Activated CD4-positive, alpha-beta T cell treated with anti-CD3 and anti-CD28 coated beads, Interleukin-2, amount 50 U/mL, for 16 hours (primary cell): ENCODE measurements around the gene FAM168B.

Source experiments
- DNase-seq: peaks from one replicate; pipeline ENCODE4 v3.0.0-alpha.2; 2020

FAM168B gene

GRCh38 chr2:131038258-131039100 is 54.8 kb downstream of the FAM168B start:
- no peak for DNase-seq

GRCh38 chr2:131037398-131038257 is 55.6 kb downstream of the FAM168B start:
- DNase-seq, result no peak

- no peak for DNase-seq
Measured at GRCh38 chr2:131036696-131037397, 56.4 kb downstream of the FAM168B start.

GRCh38 chr2:131036269-131036668 is 57.0 kb downstream of the FAM168B start:
- no peak for DNase-seq

- DNase-seq, result no peak
Measured at GRCh38 chr2:131035826-131036231, 57.4 kb downstream of the FAM168B start.

- no peak for DNase-seq
Measured at GRCh38 chr2:131035112-131035825, 58.0 kb downstream of the FAM168B start.

- no peak for DNase-seq
Measured at GRCh38 chr2:131034122-131035051, 58.9 kb downstream of the FAM168B start.

GRCh38 chr2:131033786-131034121 is 59.5 kb downstream of the FAM168B start:
- DNase-seq, result no peak

GRCh38 chr2:131032393-131032836 is 60.8 kb downstream of the FAM168B start:
- DNase-seq, result no peak

- no peak for DNase-seq
Measured at GRCh38 chr2:131031875-131032274, 61.4 kb downstream of the FAM168B start.

GRCh38 chr2:131031431-131031841 is 61.8 kb downstream of the FAM168B start:
- DNase-seq, result no peak

- DNase-seq, result no peak
Measured at GRCh38 chr2:131030478-131030971, 62.7 kb downstream of the FAM168B start.

- DNase-seq, result no peak
Measured at GRCh38 chr2:131029812-131030211, 63.4 kb downstream of the FAM168B start.

- no peak for DNase-seq
Measured at GRCh38 chr2:131027566-131028528, 65.4 kb downstream of the FAM168B start.

- DNase-seq, result no peak
Measured at GRCh38 chr2:131026919-131027318, 66.3 kb downstream of the FAM168B start.

- DNase-seq, result no peak
Measured at GRCh38 chr2:131023758-131024157, 69.5 kb downstream of the FAM168B start.

- no peak for DNase-seq
Measured at GRCh38 chr2:131022731-131023130, 70.5 kb downstream of the FAM168B start.

GRCh38 chr2:131016826-131017741 is 76.2 kb downstream of the FAM168B start:
- no peak for DNase-seq

- no peak for DNase-seq
Measured at GRCh38 chr2:131015764-131016163, 77.5 kb downstream of the FAM168B start.
